Central memory CD8-positive, alpha-beta T cell (primary cell): ENCODE data around the gene KDM4F.

Experiments
- ATAC-seq: fragments of 150-1000 bp; cut with Tn5 transposase; replicated peaks from 2 replicates; pipeline ENCODE4 v1.10.0; 2022; ENCODE audit warnings: mild to moderate bottlenecking, moderate FRiP score, moderate number of reproducible peaks; ENCODE audit not compliant: poor library complexity, severe bottlenecking; ENCODE audit errors: extremely low read depth
- DNase-seq, 2 donors: peaks; one replicate each; pipeline ENCODE4 v3.0.0; 2021; ENCODE audit warnings: low spot score in 2 of 2
- H3K27ac Mint-ChIP-seq: one replicate; pipeline ENCODE4 v1.8.0; 2022; ENCODE audit warnings: low read depth, mild to moderate bottlenecking, moderate library complexity, mixed read lengths
- H3K27me3 Mint-ChIP-seq: one replicate; pipeline ENCODE4 v1.8.0; 2022; ENCODE audit warnings: mixed read lengths
- H3K36me3 Mint-ChIP-seq: one replicate; pipeline ENCODE4 v1.8.0; 2022; ENCODE audit warnings: mild to moderate bottlenecking, moderate library complexity, mixed read lengths; ENCODE audit not compliant: insufficient read depth
- H3K4me1 Mint-ChIP-seq: one replicate; pipeline ENCODE4 v1.8.0; 2022; ENCODE audit warnings: mixed read lengths
- H3K4me3 Mint-ChIP-seq: one replicate; pipeline ENCODE4 v1.8.0; 2022; ENCODE audit warnings: mild to moderate bottlenecking, moderate library complexity, mixed read lengths
- H3K9me3 Mint-ChIP-seq: one replicate; pipeline ENCODE4 v1.8.0; 2022; ENCODE audit warnings: mixed read lengths

Gene KDM4F

GRCh38 chr11:95086151-95086550, 36.9 kb downstream of the KDM4F start:
- Mint-ChIP-seq H3K9me3 (no peaks in the 10 kb centered on the region), H3K27me3 (no peaks in the 10 kb centered on the region), H3K4me3 (no peak overlapping the region), H3K27ac (no peak overlapping the region), H3K36me3 (peaks cover 4% of the 10 kb centered on the region), H3K4me1 (peaks cover 24% of the 10 kb centered on the region)
- ATAC-seq = no peak
- DNase-seq = no peak

GRCh38 chr11:95086836-95087570, 37.8 kb downstream of the KDM4F start:
- peaks cover 33% of the 10 kb centered on the region for H3K4me1 Mint-ChIP-seq

DNA sequence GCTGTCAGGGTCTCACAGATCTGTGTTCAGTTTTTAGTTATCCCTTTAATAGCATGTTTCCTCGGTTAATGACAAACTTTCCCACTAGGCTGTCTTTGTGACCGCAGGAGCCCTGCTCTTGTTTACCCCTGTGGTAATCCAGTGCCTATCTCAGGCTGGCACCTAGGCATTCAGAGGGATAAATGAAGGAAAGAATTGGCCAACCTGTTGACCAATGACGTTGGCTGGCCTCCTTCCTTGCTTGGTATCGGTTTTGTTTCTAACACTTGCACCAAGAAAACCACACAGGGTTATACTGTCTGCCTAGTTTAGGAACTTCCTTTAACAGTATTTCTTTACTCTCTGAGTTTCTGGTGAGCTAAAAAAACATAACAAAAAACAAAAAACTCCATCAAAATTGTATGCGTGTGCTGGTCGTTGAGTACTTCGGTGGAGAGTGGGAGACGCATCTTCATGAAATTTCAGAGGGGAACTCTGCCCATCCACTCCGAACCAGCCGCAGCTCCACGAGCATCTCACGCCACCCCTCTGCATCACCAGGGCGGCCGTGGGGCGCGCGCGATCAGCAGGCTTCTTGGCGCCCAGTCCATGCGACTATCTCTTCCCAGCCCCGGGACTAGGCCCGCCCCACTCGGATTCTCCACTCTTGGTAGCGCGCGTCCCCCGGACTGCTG, 39.9 kb downstream of the KDM4F start:
- peak overlapping the region; percentile 95 for H3K27ac Mint-ChIP-seq
- no peaks in the 10 kb centered on the region for H3K27me3 Mint-ChIP-seq
- H3K9me3 Mint-ChIP-seq = no peaks in the 10 kb centered on the region
- ATAC-seq (peak; percentile 59), DNase-seq (peak in 1 of 2 donors; percentile 11)
- H3K36me3 Mint-ChIP-seq = peaks cover 4% of the 10 kb centered on the region
- H3K4me3 Mint-ChIP-seq = peak overlapping the region; percentile 87
- peaks cover 47% of the 10 kb centered on the region for H3K4me1 Mint-ChIP-seq

More at GRCh38 chr11:95086836-95087570, 37.8 kb downstream of the KDM4F start:
- Mint-ChIP-seq H3K27ac (no peak overlapping the region), H3K36me3 (peaks cover 4% of the 10 kb centered on the region), H3K4me3 (no peak overlapping the region), H3K27me3 (no peaks in the 10 kb centered on the region), H3K9me3 (no peaks in the 10 kb centered on the region)
- ATAC-seq (no peak), DNase-seq (no peak)

- Mint-ChIP-seq H3K27me3 (no peaks in the 10 kb centered on the region), H3K4me1 (peaks cover 47% of the 10 kb centered on the region), H3K9me3 (no peaks in the 10 kb centered on the region), H3K4me3 (peak within 1 kb of the TSS; percentile 87), H3K36me3 (peaks cover 4% of the 10 kb centered on the region), H3K27ac (peak within 1 kb of the TSS; percentile 95)
- DNase-seq = peak; percentile 71 to 76
- ATAC-seq = peak; percentile 95
Measured at GRCh38 chr11:95089620-95090542, 40.7 kb downstream of the KDM4F start, which contains the start of gene ENDOD1. Gene ENDOD1, plus strand, starts transcription at chr11:95089846. Its CDS starts 82 bp downstream, at chr11:95089928.

DNA sequence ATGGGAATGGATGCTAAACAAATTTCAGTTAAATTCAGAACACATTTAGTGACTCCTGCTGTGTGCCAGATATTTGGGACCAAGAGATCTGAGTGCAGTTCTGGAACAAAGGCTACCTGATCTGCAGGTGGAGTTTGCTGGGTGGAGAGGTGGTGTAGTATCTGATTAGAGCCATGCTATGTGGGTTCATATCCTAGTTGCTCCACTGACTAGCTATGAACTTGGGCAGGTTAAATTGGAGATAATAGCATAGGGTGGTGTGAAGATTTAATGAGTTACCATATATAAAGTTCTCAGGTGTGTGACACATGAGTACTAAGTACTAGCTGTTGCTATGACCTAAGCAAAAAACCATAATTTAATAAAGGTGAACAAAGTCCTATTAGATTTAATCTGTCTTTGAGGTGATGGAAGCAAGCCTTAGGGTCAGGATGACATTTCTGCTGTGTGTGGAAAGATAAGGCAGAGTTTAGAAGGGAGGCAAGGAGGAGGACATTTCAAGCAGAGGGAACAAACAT, 42.5 kb downstream of the KDM4F start:
- Mint-ChIP-seq H3K36me3 (peaks cover 4% of the 10 kb centered on the region), H3K4me1 (peaks cover 52% of the 10 kb centered on the region), H3K27ac (no peak overlapping the region), H3K9me3 (no peaks in the 10 kb centered on the region), H3K27me3 (no peaks in the 10 kb centered on the region), H3K4me3 (peak overlapping the region; percentile 87)
- no peak for ATAC-seq
- no peak for DNase-seq

GRCh38 chr11:95092549-95093324, 43.5 kb downstream of the KDM4F start:
- Mint-ChIP-seq H3K4me1 (peaks cover 60% of the 10 kb centered on the region), H3K9me3 (no peaks in the 10 kb centered on the region), H3K27me3 (no peaks in the 10 kb centered on the region), H3K4me3 (no peak overlapping the region), H3K36me3 (peaks cover 5% of the 10 kb centered on the region), H3K27ac (no peak overlapping the region)
- DNase-seq = no peak
- ATAC-seq = no peak

DNA sequence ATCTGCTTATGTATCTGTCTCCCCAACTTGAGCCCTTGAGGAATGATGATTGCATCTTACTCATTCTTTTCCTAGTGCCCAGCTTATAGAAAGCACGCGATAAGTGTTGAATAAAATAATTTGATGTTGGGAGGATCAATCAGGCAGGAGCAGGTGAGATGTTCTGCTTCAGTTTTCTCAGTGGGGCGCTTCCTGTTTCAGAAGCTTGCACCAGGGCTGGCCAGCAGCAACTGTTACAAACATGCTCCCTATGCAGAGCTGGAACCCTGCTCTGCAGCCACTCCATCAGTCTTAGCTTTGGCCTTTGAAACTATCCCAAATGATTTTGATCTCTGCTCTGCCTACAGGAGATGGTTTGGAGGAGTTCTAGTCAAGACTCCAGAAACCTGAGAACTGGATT, 44.3 kb downstream of the KDM4F start:
- peaks cover 5% of the 10 kb centered on the region for H3K36me3 Mint-ChIP-seq
- ATAC-seq (no peak), DNase-seq (no peak)
- H3K27ac Mint-ChIP-seq = no peak overlapping the region
- no peaks in the 10 kb centered on the region for H3K9me3 Mint-ChIP-seq
- no peak overlapping the region for H3K4me3 Mint-ChIP-seq
- H3K27me3 Mint-ChIP-seq = no peaks in the 10 kb centered on the region
- H3K4me1 Mint-ChIP-seq = peaks cover 62% of the 10 kb centered on the region

DNA sequence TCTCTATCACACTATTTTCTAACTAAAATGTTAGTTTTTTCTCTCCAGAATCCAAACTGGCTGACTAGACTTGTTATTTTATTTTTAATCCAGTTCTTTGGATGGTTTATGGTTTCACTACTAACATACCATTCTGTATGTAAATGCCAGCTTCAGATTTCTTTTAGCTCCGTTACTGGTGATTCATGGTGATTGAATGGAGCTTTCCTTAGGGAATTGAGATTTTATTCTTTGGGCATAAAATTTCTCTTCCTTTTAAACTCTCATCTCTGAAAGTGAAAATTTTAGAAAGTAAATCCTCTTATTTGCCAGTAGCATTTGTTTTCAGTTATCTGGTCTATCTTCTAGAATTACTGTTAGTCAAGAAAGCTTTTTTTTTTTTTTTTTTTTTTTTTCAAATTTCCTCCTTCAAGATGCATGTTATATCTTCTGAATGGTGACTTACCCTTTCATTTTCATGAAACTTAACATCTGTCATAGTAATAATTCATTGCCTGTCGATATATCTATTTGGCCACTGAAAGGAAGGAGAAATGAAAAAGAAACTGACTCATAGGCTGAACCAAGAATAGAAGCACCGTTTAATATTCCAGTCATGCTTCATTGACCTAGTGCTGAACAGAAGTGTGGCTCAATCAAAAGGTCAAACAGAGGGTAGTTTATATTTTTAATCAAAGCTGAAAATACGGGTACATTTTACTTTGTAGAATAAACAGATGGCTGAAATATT, 46.8 kb downstream of the KDM4F start:
- Mint-ChIP-seq H3K36me3 (peaks cover 1% of the 10 kb centered on the region), H3K9me3 (no peaks in the 10 kb centered on the region), H3K4me1 (peaks cover 56% of the 10 kb centered on the region), H3K4me3 (no peak overlapping the region), H3K27ac (no peak overlapping the region), H3K27me3 (no peaks in the 10 kb centered on the region)
- ATAC-seq (no peak), DNase-seq (no peak)

- H3K4me3 Mint-ChIP-seq = no peak overlapping the region
- ATAC-seq (no peak), DNase-seq (no peak)
- H3K36me3 Mint-ChIP-seq = peaks cover 1% of the 10 kb centered on the region
- no peak overlapping the region for H3K27ac Mint-ChIP-seq
- H3K4me1 Mint-ChIP-seq = peaks cover 45% of the 10 kb centered on the region
- no peaks in the 10 kb centered on the region for H3K27me3 Mint-ChIP-seq
- H3K9me3 Mint-ChIP-seq = no peaks in the 10 kb centered on the region
Measured at GRCh38 chr11:95097209-95097608, 48.0 kb downstream of the KDM4F start.

- ATAC-seq (no peak), DNase-seq (no peak)
- H3K36me3 Mint-ChIP-seq = peaks cover 1% of the 10 kb centered on the region
- peaks cover 33% of the 10 kb centered on the region for H3K4me1 Mint-ChIP-seq
- no peaks in the 10 kb centered on the region for H3K27me3 Mint-ChIP-seq
- no peak overlapping the region for H3K27ac Mint-ChIP-seq
- no peak overlapping the region for H3K4me3 Mint-ChIP-seq
- no peaks in the 10 kb centered on the region for H3K9me3 Mint-ChIP-seq
Measured at GRCh38 chr11:95098826-95099225, 49.6 kb downstream of the KDM4F start.

DNA sequence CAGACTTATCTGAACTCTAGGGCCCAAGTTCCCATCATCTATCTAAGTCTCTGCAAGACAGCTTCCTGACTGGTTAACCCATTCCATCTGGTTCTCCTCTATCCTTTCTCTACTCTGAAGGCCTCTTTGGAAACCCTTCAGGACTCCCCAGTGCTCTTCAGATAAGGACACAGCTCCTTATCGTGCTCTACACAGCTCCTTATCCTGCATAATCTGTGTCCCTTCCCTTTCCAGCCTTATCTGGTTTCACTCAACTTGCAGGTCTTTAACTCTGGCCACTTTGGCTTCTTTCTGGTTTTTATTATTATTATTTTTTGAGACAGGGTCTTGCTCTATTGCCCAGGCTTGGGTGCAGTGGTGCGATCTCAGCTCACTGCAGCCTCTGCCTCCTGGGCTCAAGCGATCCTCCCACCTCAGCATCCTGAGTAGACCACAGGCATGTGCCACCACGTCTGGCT, 51.0 kb downstream of the KDM4F start:
- no peak for ATAC-seq
- no peak for DNase-seq
- no peak overlapping the region for H3K27ac Mint-ChIP-seq
- H3K4me3 Mint-ChIP-seq = no peak overlapping the region
- peaks cover 1% of the 10 kb centered on the region for H3K36me3 Mint-ChIP-seq
- H3K4me1 Mint-ChIP-seq = peaks cover 33% of the 10 kb centered on the region
- no peaks in the 10 kb centered on the region for H3K27me3 Mint-ChIP-seq
- H3K9me3 Mint-ChIP-seq = no peaks in the 10 kb centered on the region
